Peyer's patch (tissue), 4 donors: Measurements from ENCODE around the gene ARID1A. TPM values are rescaled to one million over a fixed set of nuclear protein-coding genes. Genes with fewer than 3 reads are reported as not detected.

ENCODE experiments used
- DNase-seq, 3 donors: peaks; one replicate each; pipeline ENCODE4 v3.0.0-alpha.2; 2017 to 2019
- H3K27ac ChIP-seq, 4 donors: fragments of 200-600 bp; sonication (generic); one replicate each; pipeline ENCODE4 v1.5.1; 2016 to 2019
- H3K27me3 ChIP-seq, 2 donors: fragments of 200-600 bp; sonication (generic); one replicate each; pipeline ENCODE4 v1.5.1; 2019
- H3K36me3 ChIP-seq, 3 donors: fragments of 200-600 bp; sonication (generic); one replicate each; pipeline ENCODE4 v1.5.1; 2016 to 2019
- H3K4me1 ChIP-seq, 4 donors: fragments of 200-600 bp; sonication (generic); one replicate each; pipeline ENCODE4 v1.5.1; 2016 to 2019
- H3K4me3 ChIP-seq, 4 donors: fragments of 200-600 bp; sonication (generic); 1 replicate in 3 of 4; 2 replicates in 1 of 4; pipeline ENCODE4 v1.5.1; 2016 to 2019; ENCODE audit warnings: mild to moderate bottlenecking in 1 of 4
- H3K9me3 ChIP-seq, 4 donors: fragments of 200-600 bp; sonication (generic); one replicate each; pipeline ENCODE4 v1.5.1; 2016 to 2019; ENCODE audit warnings: mild to moderate bottlenecking in 1 of 4
- POLR2A ChIP-seq, 2 donors: fragments of 450-650 bp; IDR thresholded peaks; one replicate each; pipeline ENCODE4 v1.5.1; 2017; ENCODE audit warnings: antibody characterized with exemption in 2 of 2, mild to moderate bottlenecking in 2 of 2, moderate library complexity in 2 of 2
- total RNA-seq, 4 donors: library from RNA; depleted of rRNA; stranded (reverse); fragments of >200 nt; gene quantifications; one replicate each; pipeline ENCODE4 v1.1.0, GENCODE V29; 2016
- TF ChIP-seq, protein P1 (sequence below), 6 experiments: fragments of 450-650 bp in 4 of 6; fragments of 200-600 bp in 2 of 6; sonication (generic) in 1 of 6; IDR thresholded peaks; one replicate each; pipeline ENCODE4 v1.5.1; 2017 to 2019; ENCODE audit warnings: antibody characterized with exemption in 6 of 6, mild to moderate bottlenecking in 3 of 6, moderate library complexity in 1 of 6

ARID1A gene
- total RNA-seq, 4 donors from 2014 or later: 49.4 to 90.8 (median 66.8) TPM

DNA sequence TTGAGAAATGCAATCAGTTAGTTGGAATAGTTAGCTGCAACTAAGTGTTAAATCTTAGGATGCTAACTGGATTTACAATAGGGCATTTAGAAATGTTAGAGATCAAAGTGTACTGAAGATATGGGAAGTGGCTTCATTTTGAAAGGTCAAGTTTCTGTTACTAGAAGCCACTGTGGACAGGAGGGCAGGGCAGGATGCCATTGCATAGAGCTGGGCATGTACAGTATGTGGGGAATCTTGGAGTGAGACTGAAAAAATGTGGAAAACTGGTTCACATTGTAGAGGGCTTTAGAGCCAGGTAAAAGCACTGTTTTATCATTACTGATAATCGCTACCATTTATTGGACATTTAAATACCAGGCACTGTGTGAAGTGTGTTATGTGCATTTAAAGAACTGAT lies 31.0 kb downstream of the ARID1A start:
- no peak for TF ChIP-seq POLR2A (IDR thresholded peaks at IDR 0.05)
- TF ChIP-seq, protein P1, sequence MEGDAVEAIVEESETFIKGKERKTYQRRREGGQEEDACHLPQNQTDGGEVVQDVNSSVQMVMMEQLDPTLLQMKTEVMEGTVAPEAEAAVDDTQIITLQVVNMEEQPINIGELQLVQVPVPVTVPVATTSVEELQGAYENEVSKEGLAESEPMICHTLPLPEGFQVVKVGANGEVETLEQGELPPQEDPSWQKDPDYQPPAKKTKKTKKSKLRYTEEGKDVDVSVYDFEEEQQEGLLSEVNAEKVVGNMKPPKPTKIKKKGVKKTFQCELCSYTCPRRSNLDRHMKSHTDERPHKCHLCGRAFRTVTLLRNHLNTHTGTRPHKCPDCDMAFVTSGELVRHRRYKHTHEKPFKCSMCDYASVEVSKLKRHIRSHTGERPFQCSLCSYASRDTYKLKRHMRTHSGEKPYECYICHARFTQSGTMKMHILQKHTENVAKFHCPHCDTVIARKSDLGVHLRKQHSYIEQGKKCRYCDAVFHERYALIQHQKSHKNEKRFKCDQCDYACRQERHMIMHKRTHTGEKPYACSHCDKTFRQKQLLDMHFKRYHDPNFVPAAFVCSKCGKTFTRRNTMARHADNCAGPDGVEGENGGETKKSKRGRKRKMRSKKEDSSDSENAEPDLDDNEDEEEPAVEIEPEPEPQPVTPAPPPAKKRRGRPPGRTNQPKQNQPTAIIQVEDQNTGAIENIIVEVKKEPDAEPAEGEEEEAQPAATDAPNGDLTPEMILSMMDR (IDR thresholded peaks at IDR 0.05): no peak
- H3K27me3 ChIP-seq: no peaks in the 10 kb centered on the region
- peaks cover 3 to 54% (median 26%) of the 10 kb centered on the region in 4 donors for H3K4me1 ChIP-seq
- no peak overlapping the region for H3K4me3 ChIP-seq
- no peak overlapping the region for H3K27ac ChIP-seq
- no peaks in the 10 kb centered on the region for H3K9me3 ChIP-seq
- DNase-seq: no peak
- H3K36me3 ChIP-seq: peaks cover 0 to 22% (median 0%) of the 10 kb centered on the region in 3 donors

DNA sequence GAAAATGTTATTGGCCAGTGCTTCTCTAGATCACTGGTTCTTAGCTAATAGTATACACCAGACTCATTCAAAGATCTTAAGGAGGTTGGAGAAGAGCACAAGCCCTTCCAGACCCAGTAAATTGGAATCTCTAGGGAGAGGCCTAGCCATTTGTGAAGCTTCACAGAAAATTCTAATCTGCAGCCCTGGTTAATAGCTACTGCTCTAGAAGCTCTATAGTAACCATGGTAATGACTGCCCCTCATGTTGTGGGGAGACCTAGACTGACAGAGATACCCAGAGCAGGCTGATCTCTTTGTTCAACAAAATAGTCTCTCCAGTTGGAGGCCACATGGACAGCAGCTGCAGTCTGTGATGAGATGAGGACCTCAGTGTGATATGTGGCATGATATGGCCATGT lies 31.7 kb downstream of the ARID1A start:
- no peak for DNase-seq
- no peaks in the 10 kb centered on the region for H3K9me3 ChIP-seq
- no peak overlapping the region for H3K4me3 ChIP-seq
- TF ChIP-seq POLR2A (IDR thresholded peaks at IDR 0.05): no peak
- TF ChIP-seq, protein P1 (IDR thresholded peaks at IDR 0.05): no peak
- no peaks in the 10 kb centered on the region for H3K27me3 ChIP-seq
- peaks cover 3 to 47% (median 20%) of the 10 kb centered on the region in 4 donors for H3K4me1 ChIP-seq
- no peak overlapping the region for H3K27ac ChIP-seq
- H3K36me3 ChIP-seq: peaks cover 0 to 29% (median 0%) of the 10 kb centered on the region in 3 donors

DNA sequence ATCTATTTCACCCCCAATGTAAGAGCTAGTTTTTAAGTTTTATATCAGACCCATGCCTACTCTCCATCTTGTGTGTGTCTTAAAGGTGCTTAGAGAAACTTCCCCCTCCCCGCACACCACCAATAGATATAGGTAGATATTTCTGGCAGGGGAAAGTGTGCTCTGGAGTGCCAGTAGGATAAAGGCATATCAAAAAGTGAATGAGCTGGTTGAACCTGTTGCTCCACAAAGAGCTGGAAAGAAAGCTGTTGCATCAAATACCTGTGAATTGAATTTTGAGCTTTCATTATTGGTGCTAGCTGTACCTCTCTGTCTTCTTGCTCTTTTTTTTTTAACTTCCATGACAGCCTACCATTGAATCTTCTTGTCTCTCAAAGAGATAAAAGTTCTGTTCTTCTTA lies 32.8 kb downstream of the ARID1A start:
- peaks cover 0 to 38% (median 11%) of the 10 kb centered on the region in 4 donors for H3K4me1 ChIP-seq
- DNase-seq: no peak

DNA sequence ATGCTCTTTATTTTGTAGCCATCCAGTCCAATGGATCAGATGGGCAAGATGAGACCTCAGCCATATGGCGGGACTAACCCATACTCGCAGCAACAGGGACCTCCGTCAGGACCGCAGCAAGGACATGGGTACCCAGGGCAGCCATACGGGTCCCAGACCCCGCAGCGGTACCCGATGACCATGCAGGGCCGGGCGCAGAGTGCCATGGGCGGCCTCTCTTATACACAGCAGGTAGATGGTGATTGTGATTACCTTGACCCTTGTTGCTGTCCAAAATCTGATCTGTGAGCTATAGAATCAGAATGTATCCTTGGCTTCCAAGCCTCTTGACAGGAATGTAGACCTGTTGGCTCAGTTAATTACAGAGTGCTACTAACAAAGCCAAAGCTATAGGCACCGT lies 33.8 kb downstream of the ARID1A start:
- Histone ChIP-seq H3K27me3 (no peaks in the 10 kb centered on the region), H3K27ac (no peak overlapping the region), H3K9me3 (no peaks in the 10 kb centered on the region), H3K36me3 (peaks cover 0 to 51% (median 0%) of the 10 kb centered on the region in 3 donors), H3K4me3 (no peak overlapping the region), H3K4me1 (peaks cover 0 to 29% (median 10%) of the 10 kb centered on the region in 4 donors)
- DNase-seq: no peak
- TF ChIP-seq POLR2A (IDR thresholded peaks at IDR 0.05): no peak
- TF ChIP-seq, protein P1 (IDR thresholded peaks at IDR 0.05): no peak

More for the DNA sequence above, 32.8 kb downstream of the ARID1A start:
- Histone ChIP-seq H3K27ac (no peak overlapping the region), H3K9me3 (no peaks in the 10 kb centered on the region), H3K36me3 (peaks cover 0 to 41% (median 0%) of the 10 kb centered on the region in 3 donors), H3K4me3 (no peak overlapping the region), H3K27me3 (no peaks in the 10 kb centered on the region)
- TF ChIP-seq POLR2A (IDR thresholded peaks at IDR 0.05): no peak
- TF ChIP-seq, protein P1 (IDR thresholded peaks at IDR 0.05): no peak

DNA sequence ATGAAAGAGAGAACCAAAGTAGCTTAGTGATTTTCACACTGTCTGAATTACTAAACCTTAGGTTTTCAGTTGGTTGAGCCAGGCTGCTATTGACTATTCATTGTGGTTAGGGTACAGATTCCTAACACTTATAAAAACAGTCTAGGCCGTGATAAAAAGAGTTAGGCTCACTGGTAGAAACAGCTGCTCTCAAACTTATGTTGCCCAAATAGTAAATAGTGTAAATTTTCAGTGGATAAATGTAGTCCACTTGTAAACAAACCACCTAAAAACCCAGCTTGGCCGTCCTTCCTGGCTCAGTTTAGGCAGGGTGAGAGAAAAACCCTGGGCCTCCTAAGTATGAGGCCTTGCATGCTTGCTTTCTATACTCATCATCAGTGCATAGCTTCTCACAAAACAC lies 34.9 kb downstream of the ARID1A start:
- TF ChIP-seq, protein P1 (IDR thresholded peaks at IDR 0.05): no peak
- no peak for TF ChIP-seq POLR2A (IDR thresholded peaks at IDR 0.05)
- Histone ChIP-seq H3K27me3 (no peaks in the 10 kb centered on the region), H3K4me3 (no peak overlapping the region), H3K9me3 (no peaks in the 10 kb centered on the region), H3K4me1 (peaks cover 0 to 18% (median 8%) of the 10 kb centered on the region in 4 donors), H3K27ac (no peak overlapping the region), H3K36me3 (peaks cover 0 to 61% (median 0%) of the 10 kb centered on the region in 3 donors)
- no peak for DNase-seq
